Measurements from ENCODE around the gene KCNAB2.

GRCh38 chr1:6125366-6125765, 79.7 kb downstream of the KCNAB2 start:
- no peak for TF ChIP-seq ZNF274 (IDR thresholded peaks at IDR 0.05; ENCODE audit: low read depth, low read length)
- TF ChIP-seq YY1 (IDR thresholded peaks at IDR 0.05; ENCODE audit: insufficient read depth, insufficient read length) = no peak
